Femur (tissue), 1 donor: ENCODE data around the gene LACRT.

Experiments used
- DNase-seq: peaks from one replicate; pipeline ENCODE4 v3.0.0-alpha.2; 2017

The LACRT gene

DNA sequence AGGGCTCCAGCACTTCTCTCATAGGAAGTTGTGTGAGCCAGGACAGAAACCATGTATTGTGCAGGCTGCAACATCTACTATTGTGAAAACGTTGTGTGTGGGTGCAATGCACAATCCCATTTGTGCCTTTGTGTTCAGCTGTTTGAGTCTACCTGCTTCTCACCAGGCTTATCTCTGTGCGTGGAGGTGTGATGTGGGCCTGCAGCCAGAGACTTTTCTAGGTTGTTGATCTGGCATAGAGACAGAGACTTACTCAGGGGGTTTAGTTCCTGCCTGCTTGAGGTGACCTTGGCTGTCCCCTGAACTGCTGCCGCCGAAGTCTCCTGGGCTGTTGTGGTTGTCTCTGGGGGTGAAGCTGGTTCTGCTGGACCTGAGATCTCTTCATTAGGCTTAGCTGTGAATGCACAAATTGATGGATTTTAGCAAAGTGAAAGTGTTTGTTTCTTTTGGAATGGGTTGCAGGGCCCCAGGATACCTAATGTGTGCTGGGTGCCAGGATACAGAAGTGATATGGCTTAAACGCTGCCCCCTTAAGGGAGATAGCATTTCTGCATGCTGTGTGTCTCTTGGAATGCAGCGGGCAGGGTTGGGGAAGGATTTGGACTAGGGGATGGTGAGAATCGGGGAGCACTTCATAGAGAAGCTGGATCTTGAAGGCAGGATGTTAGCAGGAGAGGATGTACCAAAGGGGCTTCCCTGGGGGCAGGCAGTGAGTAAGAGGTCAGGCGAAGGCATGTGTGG is 2.5 kb downstream of the LACRT start:
- DNase-seq = no peak

DNA sequence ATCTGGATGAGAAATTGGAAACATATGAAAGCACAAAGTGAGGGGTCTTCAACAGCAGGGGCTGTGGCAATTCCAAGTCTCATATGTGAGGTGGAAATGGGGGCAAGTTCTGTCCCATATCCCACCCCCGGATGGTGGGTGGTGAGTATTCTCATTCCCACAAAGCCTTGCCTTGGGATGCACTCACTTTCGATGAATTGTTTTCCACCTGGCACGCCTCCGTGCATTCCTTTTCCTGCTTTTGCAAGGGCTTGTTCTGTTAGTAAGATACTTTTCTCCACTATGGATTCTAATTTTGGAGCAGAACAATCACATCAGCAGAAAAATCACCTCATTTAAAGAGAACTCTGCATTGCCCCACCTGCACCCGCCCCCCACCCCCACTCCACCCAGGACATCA is 3.1 kb downstream of the LACRT start:
- DNase-seq = no peak

- no peak for DNase-seq
These were observed 4.8 kb downstream of the LACRT start for GRCh38 chr12:54629925-54630324.

DNA sequence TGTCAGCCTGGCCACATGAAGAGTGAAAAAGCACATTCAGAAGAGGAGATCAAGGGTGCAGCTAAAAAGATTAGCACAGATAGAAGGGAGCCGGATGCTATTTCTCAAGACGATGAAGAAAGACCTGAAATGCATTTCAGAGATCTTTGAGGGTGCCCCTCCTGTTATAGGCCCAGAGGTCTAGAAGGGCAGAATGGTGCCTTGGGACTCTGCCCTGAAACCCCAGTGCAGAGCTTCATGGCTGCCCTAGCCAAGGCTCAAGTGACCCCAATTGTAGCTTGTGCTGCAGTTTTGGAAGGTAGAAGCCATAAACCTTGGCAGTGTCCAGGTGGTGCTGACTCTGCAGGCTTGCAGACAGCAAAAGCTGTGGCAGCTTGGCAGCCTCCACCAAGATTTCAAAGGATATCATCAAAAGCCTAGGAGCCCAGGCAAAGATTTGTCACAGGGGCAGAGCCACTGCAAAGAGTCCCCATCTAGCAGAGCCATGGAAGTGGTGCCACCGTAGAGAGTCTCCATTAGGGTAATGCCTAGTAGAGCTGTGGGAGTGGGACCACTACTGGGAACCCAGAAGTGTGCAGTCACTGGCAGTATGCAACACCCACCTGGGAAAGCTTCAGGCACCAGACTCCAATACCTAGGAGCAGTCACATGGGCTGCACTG is 6.4 kb downstream of the LACRT start:
- no peak for DNase-seq

DNA sequence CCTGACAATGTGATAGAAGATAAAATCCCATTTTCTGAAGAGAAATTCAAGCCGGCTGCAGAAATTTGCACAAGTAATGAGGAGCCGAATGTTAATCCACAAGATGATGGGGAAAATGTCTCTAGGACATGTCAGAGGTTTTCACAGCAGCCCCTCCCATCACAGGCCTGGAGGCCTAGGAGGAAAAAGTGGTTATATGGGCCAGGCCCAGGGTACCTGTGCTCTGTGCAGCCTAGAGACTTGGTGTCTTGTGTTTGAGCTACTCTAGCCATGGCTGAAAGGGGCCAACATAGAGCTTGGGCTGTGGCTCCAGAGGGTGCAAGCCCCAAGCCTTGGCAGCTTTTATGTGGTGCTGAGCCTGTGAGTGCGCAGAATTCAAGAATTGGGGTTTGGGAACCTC is 7.4 kb downstream of the LACRT start:
- no peak for DNase-seq

DNA sequence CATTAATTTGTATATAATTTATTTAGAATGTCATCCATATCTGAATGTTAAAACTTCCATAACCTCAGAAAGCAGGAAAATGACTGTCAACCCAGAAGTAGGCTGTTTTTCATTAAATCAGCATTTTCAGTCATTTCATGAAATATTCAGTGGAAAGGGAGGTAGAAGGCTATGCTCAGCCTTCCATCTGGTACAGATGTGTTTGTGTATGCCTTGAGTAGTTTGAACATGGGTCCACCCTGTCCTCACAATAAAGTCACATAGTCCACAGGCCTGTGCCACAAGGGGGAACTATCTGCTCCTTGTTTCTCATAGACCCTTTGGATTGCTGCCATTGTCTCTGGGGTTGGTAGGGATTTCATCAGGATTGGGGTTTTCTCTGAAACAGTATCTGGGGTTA is 9.1 kb downstream of the LACRT start:
- DNase-seq = no peak

DNA sequence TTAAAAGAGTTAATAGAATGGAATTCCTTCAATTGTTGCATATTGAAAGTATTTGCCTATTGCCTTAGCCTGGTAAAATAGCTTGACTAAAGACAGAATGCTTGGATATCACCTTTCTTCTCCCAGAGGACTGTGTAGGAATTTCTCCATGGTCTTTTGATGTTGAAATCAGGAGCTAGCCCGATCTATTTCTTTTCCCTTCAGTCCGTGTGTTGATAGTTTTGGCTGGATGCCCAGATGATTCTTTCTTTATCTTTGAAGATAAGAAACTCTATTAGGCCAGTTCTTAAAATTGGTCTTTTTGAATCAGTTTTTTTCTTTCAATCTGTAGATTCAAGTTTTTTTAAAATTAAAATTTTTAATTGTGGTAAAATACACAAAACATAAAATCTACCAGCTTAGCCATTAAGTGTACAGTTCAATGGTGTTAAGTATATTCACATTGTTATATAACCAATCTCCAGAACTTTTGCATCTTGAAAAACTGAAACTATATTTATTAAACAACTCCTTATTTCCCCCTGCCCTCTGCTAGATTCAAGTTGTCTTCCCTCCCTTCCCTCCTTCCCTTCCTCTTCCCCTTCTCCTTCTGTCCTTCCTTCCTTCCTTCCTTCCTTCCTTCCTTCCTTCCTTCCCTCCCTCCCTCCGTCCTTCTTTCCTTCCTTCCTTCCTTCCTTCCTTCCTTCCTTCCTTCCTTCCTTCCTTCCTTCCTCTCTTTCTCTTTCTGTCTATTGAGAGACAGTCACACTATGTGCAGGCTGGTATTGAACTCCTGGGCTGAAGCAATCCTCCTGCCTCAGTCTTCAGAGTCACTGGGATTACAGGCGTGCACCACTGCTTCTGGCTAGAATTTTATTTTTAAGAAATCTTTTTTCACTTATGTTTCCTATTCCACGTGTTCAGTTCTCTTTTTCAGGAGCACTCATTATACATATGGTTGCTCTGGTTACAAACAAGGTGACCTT is 10.1 kb downstream of the LACRT start:
- no peak for DNase-seq

GRCh38 chr12:54622463-54623183 is 12.1 kb downstream of the LACRT start:
- DNase-seq = no peak

- DNase-seq = no peak
These were observed 17.6 kb downstream of the LACRT start for GRCh38 chr12:54616933-54617680.

DNA sequence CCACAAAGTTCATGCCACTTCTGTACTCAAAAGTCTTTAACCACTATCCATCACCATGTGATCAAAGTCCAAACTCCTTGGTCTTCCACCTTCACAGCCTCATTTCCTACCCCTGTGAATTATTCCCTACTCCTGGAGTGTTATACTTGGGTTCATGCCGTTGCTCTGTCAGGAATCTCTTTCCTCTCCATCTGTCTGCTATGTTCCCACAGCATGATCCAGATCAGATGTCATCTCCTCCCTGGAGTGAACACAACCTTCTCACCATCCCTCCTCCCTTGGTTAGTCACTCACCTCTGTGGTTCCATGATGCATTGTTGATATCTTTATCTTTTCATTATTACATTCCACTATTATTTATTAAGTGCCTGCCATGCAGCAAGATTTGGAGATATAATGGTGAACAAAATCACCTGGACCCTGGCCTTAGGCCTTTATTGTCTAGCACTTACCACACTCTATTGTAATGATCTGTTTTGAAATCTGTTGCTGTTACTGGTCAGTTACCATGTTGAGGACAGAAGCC is 22.4 kb downstream of the LACRT start:
- no peak for DNase-seq

DNA sequence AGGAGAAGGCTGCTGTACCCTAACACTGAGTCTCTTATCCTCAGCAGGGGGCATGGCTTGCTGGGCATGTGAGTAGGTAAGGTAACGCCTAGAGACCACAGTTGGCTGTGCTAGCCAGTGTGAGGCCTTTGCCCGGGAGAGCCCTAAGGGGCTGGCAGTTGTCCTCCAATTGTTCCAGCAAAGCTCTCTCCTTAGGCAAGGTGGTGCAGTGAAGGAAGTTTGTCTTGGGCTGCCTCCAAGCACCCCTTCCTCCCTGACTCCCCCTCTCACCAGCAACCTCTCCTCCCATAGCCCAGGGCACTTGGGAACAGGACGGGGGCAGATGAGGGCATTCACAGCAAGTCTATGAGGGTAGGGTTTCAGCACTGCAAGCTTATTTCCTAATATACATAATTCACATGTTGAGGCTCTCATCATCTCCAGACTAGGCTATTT is 23.0 kb downstream of the LACRT start:
- no peak for DNase-seq

GRCh38 chr12:54608769-54609168 is 25.9 kb downstream of the LACRT start:
- DNase-seq = no peak

DNA sequence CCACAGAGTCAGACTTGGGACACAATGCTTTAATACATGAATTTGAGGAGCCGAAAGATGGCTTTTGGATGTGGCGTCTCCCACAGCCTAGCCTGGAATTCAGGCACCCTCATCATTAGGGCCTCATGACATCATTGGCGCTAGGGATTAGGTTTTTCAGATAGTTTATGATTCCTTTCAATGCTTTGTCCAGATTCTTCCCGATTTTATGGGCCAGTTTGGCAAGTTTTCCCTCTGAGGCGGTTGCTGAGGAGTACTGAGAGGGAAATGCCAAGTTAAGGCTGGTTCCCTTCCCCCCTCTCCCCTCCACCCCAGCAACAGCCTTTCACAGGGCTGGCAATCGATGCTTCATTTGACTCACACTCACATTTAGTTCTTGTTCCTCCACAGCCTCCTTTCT is 26.5 kb downstream of the LACRT start:
- DNase-seq = no peak

GRCh38 chr12:54606556-54606955 is 28.1 kb downstream of the LACRT start:
- DNase-seq = no peak

- no peak for DNase-seq
These were observed 29.3 kb downstream of the LACRT start for GRCh38 chr12:54605138-54605970.

DNA sequence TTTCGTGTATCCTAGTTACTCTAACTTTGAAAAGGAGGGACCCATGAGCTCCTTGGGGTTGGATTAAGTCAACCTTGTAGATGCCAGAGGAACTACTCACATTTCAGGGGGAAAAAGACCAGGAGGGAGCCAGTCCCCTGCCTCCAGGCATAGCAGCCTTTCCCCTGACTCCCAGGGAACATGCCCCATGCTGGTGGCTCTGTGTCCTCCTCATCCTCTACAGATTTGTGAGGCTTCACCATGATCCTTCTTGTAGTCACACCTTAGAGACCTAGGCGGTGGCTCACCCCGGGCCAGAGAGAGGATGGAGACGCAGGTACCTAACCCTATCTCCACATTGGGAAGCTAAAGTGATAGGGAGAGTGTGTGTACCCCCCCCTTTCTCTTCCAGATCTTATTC is 30.3 kb downstream of the LACRT start:
- DNase-seq = no peak

- DNase-seq = no peak
These were observed 30.8 kb downstream of the LACRT start for GRCh38 chr12:54603872-54604271.

DNA sequence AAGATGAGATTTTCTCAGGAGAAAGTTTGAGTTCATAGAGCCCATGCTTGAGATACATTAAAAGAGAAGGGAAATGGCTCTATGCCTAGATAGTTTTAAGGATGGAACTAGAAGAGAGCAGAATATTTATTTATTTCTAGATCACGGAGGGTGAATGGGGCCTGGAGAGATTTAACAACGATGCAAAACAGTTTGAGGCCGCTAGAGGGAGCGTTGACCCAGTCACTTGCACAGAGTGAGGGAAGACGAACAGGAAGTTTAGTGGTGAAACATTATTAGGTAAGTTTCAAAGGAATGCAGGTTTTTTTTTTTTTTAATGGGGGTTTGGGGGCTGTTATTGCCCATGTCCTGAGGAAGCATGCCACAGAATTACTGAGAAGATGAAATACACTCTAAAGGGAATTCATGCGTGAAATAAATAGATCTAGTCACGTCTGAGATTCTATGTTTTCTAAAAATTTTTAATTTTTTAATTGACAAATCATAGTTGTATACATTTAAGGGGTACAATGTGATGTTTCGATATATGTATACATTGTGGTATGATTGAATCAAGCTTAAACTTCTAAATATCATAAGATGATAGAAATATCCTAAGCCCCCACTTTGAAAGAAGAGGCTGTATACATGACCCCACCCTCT is 31.4 kb downstream of the LACRT start:
- DNase-seq = peak; percentile 80

GRCh38 chr12:54602661-54603060 is 32.0 kb downstream of the LACRT start:
- DNase-seq = no peak

GRCh38 chr12:54601841-54602240 is 32.9 kb downstream of the LACRT start:
- no peak for DNase-seq
